SK-N-SH (cell line): ENCODE measurements around the gene STEAP3. TPM values are rescaled to one million over a fixed set of nuclear protein-coding genes. Genes with fewer than 3 reads are reported as not detected.

Experiments used
- CTCF ChIA-PET: fragments of 300-600, 350-600 bp; formaldehyde crosslinking; extraction: SDS; loops from one replicate; lab custom pipeline; 2021; lab: Yijun Ruan, JAX
- POLR2A ChIA-PET: fragments of 350-600 bp; sonication (Branson Sonifier 250); formaldehyde crosslinking; extraction: SDS; loops from one replicate; lab custom pipeline; 2020; ENCODE audit warnings: antibody characterized with exemption, inconsistent platforms; lab: Yijun Ruan, JAX
- DNase-seq: peaks from one replicate; pipeline ENCODE4 v3.0.0; 2012
- H2AFZ ChIP-seq: fragments of 200-600 bp; sonication (generic); 2 replicates; pipeline ENCODE4 v1.8.1; 2016; ENCODE audit warnings: antibody characterized with exemption, mild to moderate bottlenecking, low read depth
- H3F3A ChIP-seq: fragments of 200-600 bp; sonication (generic); replicated peaks from 2 replicates; pipeline ENCODE3; 2016; ENCODE audit warnings: antibody characterized with exemption, mild to moderate bottlenecking; ENCODE audit not compliant: insufficient read depth
- H3K27ac ChIP-seq, 2 experiments: fragments of 200-500 bp in 1 of 2; fragments of 200-600 bp in 1 of 2; sonication (Bioruptor generic) in 1 of 2; sonication (generic), shearing (Covaris generic) in 1 of 2; 2 replicates each; pipeline versions ENCODE4 v1.5.1 to v1.6.1; 2014 to 2016; ENCODE audit warnings: low read depth in 2 of 2, inconsistent platforms in 1 of 2, low read length in 1 of 2, mild to moderate bottlenecking in 1 of 2, mixed read lengths in 1 of 2
- H3K27me3 ChIP-seq: fragments of 200-600 bp; sonication (generic), shearing (Covaris generic); 2 replicates; pipeline ENCODE4 v1.6.1; 2016; ENCODE audit warnings: mixed run types; ENCODE audit not compliant: insufficient read depth
- H3K36me3 ChIP-seq, 2 experiments: fragments of 200-500 bp in 1 of 2; fragments of 200-600 bp in 1 of 2; sonication (Bioruptor generic) in 1 of 2; sonication (generic) in 1 of 2; replicated peaks in 1 of 2; 2 replicates each; pipeline versions ENCODE3 to v1.5.1; 2014 to 2016; ENCODE audit warnings: low read length in 1 of 2, mild to moderate bottlenecking in 1 of 2; ENCODE audit not compliant: insufficient read depth in 2 of 2, control insufficient read depth in 1 of 2
- H3K4me1 ChIP-seq, 2 experiments: fragments of 200-500 bp in 1 of 2; fragments of 200-600 bp in 1 of 2; sonication (Bioruptor generic) in 1 of 2; sonication (generic), shearing (Covaris generic) in 1 of 2; 2 replicates each; pipeline versions ENCODE4 v1.5.1 to v1.6.1; 2014 to 2016; ENCODE audit warnings: low read depth in 1 of 2, low read length in 1 of 2, mixed run types in 1 of 2; ENCODE audit not compliant: insufficient read depth in 2 of 2, control insufficient read depth in 1 of 2
- H3K4me2 ChIP-seq: fragments of 200-600 bp; sonication (generic), shearing (Covaris generic); 2 replicates; pipeline ENCODE4 v1.6.1; 2017; ENCODE audit warnings: mixed run types
- H3K4me3 ChIP-seq, 2 experiments: fragments of 200-500 bp in 1 of 2; fragments of 200-600 bp in 1 of 2; sonication (Bioruptor generic) in 1 of 2; sonication (generic), shearing (Covaris generic) in 1 of 2; 2 replicates each; pipeline versions ENCODE4 v1.5.1 to v1.8.1; 2014 to 2016; ENCODE audit warnings: low read depth in 2 of 2, inconsistent platforms in 1 of 2, low read length in 1 of 2, mild to moderate bottlenecking in 1 of 2, mixed read lengths in 1 of 2, moderate library complexity in 1 of 2
- H3K79me2 ChIP-seq: fragments of 200-600 bp; sonication (generic); 2 replicates; pipeline ENCODE4 v1.8.1; 2017; ENCODE audit warnings: mild to moderate bottlenecking; ENCODE audit not compliant: insufficient read depth
- H3K9ac ChIP-seq: fragments of 200-600 bp; sonication (generic); 2 replicates; pipeline ENCODE4 v1.6.1; 2017; ENCODE audit warnings: mixed run types
- H3K9me2 ChIP-seq: fragments of 200-600 bp; sonication (generic); 2 replicates; pipeline ENCODE4 v1.6.1; 2017; ENCODE audit warnings: mixed run types
- H3K9me3 ChIP-seq: fragments of 200-600 bp; sonication (generic); 2 replicates; pipeline ENCODE4 v1.6.1; 2017; ENCODE audit warnings: mixed run types, mild to moderate bottlenecking, moderate library complexity
- H4K20me1 ChIP-seq: fragments of 200-600 bp; sonication (generic); 2 replicates; pipeline ENCODE4 v1.6.1; 2017; ENCODE audit warnings: mild to moderate bottlenecking, mixed run types; ENCODE audit not compliant: insufficient read depth
- EZH2phosphoT487 ChIP-seq: fragments of 200-600 bp; sonication (generic); IDR thresholded peaks from 2 replicates; pipeline ENCODE4 v1.6.1; 2017; ENCODE audit warnings: low read depth, mixed run types, mild to moderate bottlenecking, antibody characterized with exemption, moderate library complexity, borderline replicate concordance
- FOSL2 ChIP-seq: IDR thresholded peaks from 2 replicates; pipeline ENCODE4 v1.4.0; 2012; ENCODE audit warnings: low read depth, mild to moderate bottlenecking, moderate library complexity, borderline replicate concordance
- FOXJ3 ChIP-seq: sonication (generic); formaldehyde crosslinking; IDR thresholded peaks from 2 replicates; pipeline ENCODE4 v1.5.1; 2020; ENCODE audit warnings: mild to moderate bottlenecking, missing genetic modification reagents
- FOXM1 ChIP-seq: IDR thresholded peaks from 2 replicates; pipeline ENCODE4 v1.4.0; 2012; ENCODE audit warnings: low read depth, mild to moderate bottlenecking
- IRF3 ChIP-seq: fragments of 150-350 bp; IDR thresholded peaks from 2 replicates; pipeline ENCODE4 v1.6.1; 2016; ENCODE audit warnings: mild to moderate bottlenecking, low read depth, low read length
- MAX ChIP-seq: IDR thresholded peaks from 2 replicates; pipeline ENCODE4 v1.4.0; 2012; ENCODE audit warnings: low read depth
- MXI1 ChIP-seq: IDR thresholded peaks from 2 replicates; pipeline ENCODE4 v1.6.1; 2012; ENCODE audit warnings: mild to moderate bottlenecking, low read depth, low read length, improper control_type of control experiment
- POLR2AphosphoS5 ChIP-seq: IDR thresholded peaks from 2 replicates; pipeline ENCODE4 v1.6.1; 2012; ENCODE audit warnings: low read depth, low read length
- RFX5 ChIP-seq: IDR thresholded peaks from 2 replicates; pipeline ENCODE4 v1.6.1; 2012; ENCODE audit warnings: mild to moderate bottlenecking, improper control_type of control experiment, low read length
- SIN3A ChIP-seq: IDR thresholded peaks from 2 replicates; pipeline ENCODE4 v1.6.1; 2012; ENCODE audit warnings: low read depth, mild to moderate bottlenecking, low read length, moderate library complexity, borderline replicate concordance
- SMC3 ChIP-seq: IDR thresholded peaks from 2 replicates; pipeline ENCODE4 v1.6.1; 2012; ENCODE audit warnings: low read depth, low read length, improper control_type of control experiment
- WGBS: methylation state at CpG from one replicate; pipeline ENCODE4 v1.1.6; 2017; ENCODE audit warnings: low lambda C conversion rate; 5-methylcytosine and 5-hydroxymethylcytosine counted together
- polyA plus RNA-seq, 3 experiments: library from polyadenylated mRNA; depleted of rRNA; stranded (reverse); fragments of >200 nt; gene quantifications; 2 replicates each; pipeline ENCODE4 v1.2.3, GENCODE V29; 2012
- TF ChIP-seq, protein P1 (sequence below): fragments of 150-350 bp; IDR thresholded peaks from 2 replicates; pipeline ENCODE4 v1.6.1; 2017; ENCODE audit warnings: antibody characterized with exemption, low read length, low read depth, borderline replicate concordance

STEAP3 gene
- polyA plus RNA-seq, 1 of the 3 experiments (the other 2 are of a cell fraction), result 30.6 TPM

GRCh38 chr2:119228136-119228535 is 4.5 kb downstream of the STEAP3 start (continued):
- TF ChIP-seq, protein P1, sequence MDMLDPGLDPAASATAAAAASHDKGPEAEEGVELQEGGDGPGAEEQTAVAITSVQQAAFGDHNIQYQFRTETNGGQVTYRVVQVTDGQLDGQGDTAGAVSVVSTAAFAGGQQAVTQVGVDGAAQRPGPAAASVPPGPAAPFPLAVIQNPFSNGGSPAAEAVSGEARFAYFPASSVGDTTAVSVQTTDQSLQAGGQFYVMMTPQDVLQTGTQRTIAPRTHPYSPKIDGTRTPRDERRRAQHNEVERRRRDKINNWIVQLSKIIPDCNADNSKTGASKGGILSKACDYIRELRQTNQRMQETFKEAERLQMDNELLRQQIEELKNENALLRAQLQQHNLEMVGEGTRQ, result no peak
- TF ChIP-seq SMC3 (no peak), POLR2AphosphoS5 (no peak)
- TF ChIP-seq, all 33 proteins: peak for 0

DNA sequence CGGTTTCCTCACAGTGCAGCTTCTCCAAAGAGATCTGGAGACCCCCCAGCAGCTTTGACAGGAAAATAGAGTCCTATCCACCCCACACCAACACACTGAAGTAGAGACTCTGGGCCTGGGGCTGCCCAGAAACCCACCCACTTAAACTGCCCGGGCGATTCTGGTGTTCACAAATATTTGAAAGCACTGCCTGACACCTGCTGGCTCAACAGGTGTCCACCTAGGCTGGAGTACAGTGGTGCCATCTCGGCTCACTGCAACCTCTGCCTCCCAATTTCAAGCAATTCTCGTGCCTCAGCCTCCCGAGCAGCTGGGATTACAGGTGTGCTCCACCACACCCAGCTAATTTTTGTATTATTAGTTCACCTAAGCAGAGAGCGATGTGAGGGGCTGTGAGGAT is 5.3 kb downstream of the STEAP3 start:
- Histone ChIP-seq H3K4me2 (no peak overlapping the region), H3K4me3 (no peak overlapping the region), H3K9me2 (no peaks in the 10 kb centered on the region), H3K4me1 (peaks cover 11 to 23% of the 10 kb centered on the region in 2 experiments; a peak in 2 of 4 replicates), H3K27ac (no peak overlapping the region), H3K9me3 (no peaks in the 10 kb centered on the region), H3K9ac (no peak overlapping the region), H3K36me3 (no peaks in the 10 kb centered on the region), H3F3A (no peaks in the 10 kb centered on the region), H4K20me1 (no peaks in the 10 kb centered on the region), H2AFZ (no peak overlapping the region), H3K79me2 (no peaks in the 10 kb centered on the region), H3K27me3 (no peaks in the 10 kb centered on the region)
- ChIA-PET POLR2A (no interaction called here), CTCF (interaction anchor here (1.6 kb wide), 1 partner anchor 36 kb away, joined by 5 read pairs; no protein-coding TSS in a partner anchor)
- no peak for DNase-seq
- TF ChIP-seq FOXJ3, result no peak
- TF ChIP-seq SIN3A, result no peak
- TF ChIP-seq POLR2AphosphoS5, result no peak
- no peak for TF ChIP-seq EZH2phosphoT487
- no peak for TF ChIP-seq MXI1
- TF ChIP-seq RFX5, result no peak
- no peak for TF ChIP-seq IRF3
- TF ChIP-seq FOXM1, result no peak
- WGBS, result 96% methylated on average over 5 of the region's 7 CpGs

- H3K4me3 ChIP-seq, result no peak overlapping the region
- H3K9me2 ChIP-seq, result no peaks in the 10 kb centered on the region
- H3K36me3 ChIP-seq, result no peaks in the 10 kb centered on the region
- TF ChIP-seq MAX, result no peak
- no peak for TF ChIP-seq FOSL2
- no peak for TF ChIP-seq RFX5
- no peak for TF ChIP-seq SIN3A
- TF ChIP-seq, protein P1, result no peak
- DNase-seq, result no peak
- H3K79me2 ChIP-seq, result no peaks in the 10 kb centered on the region
- ChIA-PET POLR2A (no interaction called here), CTCF (interaction anchor here (1.1 to 1.6 kb wide), 2 partner anchors 11 to 35 kb away, joined by 4 to 5 read pairs; no protein-coding TSS in a partner anchor)
- H3K4me1 ChIP-seq, result peaks cover 4 to 23% of the 10 kb centered on the region in 2 experiments; a peak in 2 of 4 replicates
- H4K20me1 ChIP-seq, result no peaks in the 10 kb centered on the region
- no peaks in the 10 kb centered on the region for H3F3A ChIP-seq
- no peak overlapping the region for H3K9ac ChIP-seq
- H3K27me3 ChIP-seq, result no peaks in the 10 kb centered on the region
- 91% methylated on average over 3 of the region's 3 CpGs for WGBS
- H3K4me2 ChIP-seq, result no peak overlapping the region
- H3K9me3 ChIP-seq, result no peaks in the 10 kb centered on the region
- H3K27ac ChIP-seq, result no peak overlapping the region
- H2AFZ ChIP-seq, result no peak overlapping the region
Measured at GRCh38 chr2:119229716-119230115, 6.1 kb downstream of the STEAP3 start.
